H9 (cell line): ENCODE data around the gene DCAF6. TPM values are rescaled to one million over a fixed set of nuclear protein-coding genes. Genes with fewer than 3 reads are reported as not detected.

Experiments used
- DNase-seq: peaks from one replicate; pipeline ENCODE4 v3.0.0-alpha.2; 2017
- H2AFZ ChIP-seq: one replicate; pipeline ENCODE4 v1.6.1; 2013; ENCODE audit warnings: mild to moderate bottlenecking, low read length, control low read depth, moderate library complexity
- H2AK5ac ChIP-seq: 2 replicates; pipeline ENCODE4 v1.6.1; 2013; ENCODE audit warnings: low read length, control low read depth, mixed read lengths; ENCODE audit not compliant: insufficient read length
- H2BK120ac ChIP-seq: one replicate; pipeline ENCODE4 v1.6.1; 2013; ENCODE audit warnings: low read depth, mild to moderate bottlenecking, low read length, control low read depth, inconsistent platforms; ENCODE audit not compliant: poor library complexity, severe bottlenecking
- H2BK12ac ChIP-seq: 2 replicates; pipeline ENCODE4 v1.6.1; 2013; ENCODE audit warnings: low read length, control low read depth, mixed read lengths, low read depth; ENCODE audit not compliant: insufficient read length
- H2BK15ac ChIP-seq: 2 replicates; pipeline ENCODE4 v1.6.1; 2013; ENCODE audit warnings: low read depth, low read length, control low read depth
- H2BK20ac ChIP-seq: one replicate; pipeline ENCODE4 v1.6.1; 2013; ENCODE audit warnings: low read depth, mild to moderate bottlenecking, low read length, control low read depth, inconsistent platforms; ENCODE audit not compliant: poor library complexity, severe bottlenecking
- H2BK5ac ChIP-seq: 2 replicates; pipeline ENCODE4 v1.6.1; 2013; ENCODE audit warnings: low read length, control low read depth, mixed read lengths; ENCODE audit not compliant: insufficient read length
- H3K14ac ChIP-seq: 2 replicates; pipeline ENCODE4 v1.6.1; 2013; ENCODE audit warnings: low read length, control low read depth; ENCODE audit not compliant: insufficient read depth
- H3K18ac ChIP-seq: 2 replicates; pipeline ENCODE4 v1.6.1; 2013; ENCODE audit warnings: low read depth, mild to moderate bottlenecking, mixed read lengths, low read length, control low read depth; ENCODE audit not compliant: insufficient read length
- H3K23ac ChIP-seq: 2 replicates; pipeline ENCODE4 v1.6.1; 2013; ENCODE audit warnings: low read length, control low read depth, mixed read lengths, low read depth; ENCODE audit not compliant: insufficient read length
- H3K23me2 ChIP-seq: 2 replicates; pipeline ENCODE4 v1.6.1; 2013; ENCODE audit warnings: low read depth, mild to moderate bottlenecking, mixed read lengths, low read length, control low read depth; ENCODE audit not compliant: insufficient read length, poor library complexity, severe bottlenecking
- H3K27ac ChIP-seq: 2 replicates; pipeline ENCODE4 v1.5.1; 2013; ENCODE audit warnings: low read length, control low read depth, mixed read lengths, low read depth; ENCODE audit not compliant: insufficient read length
- H3K27me3 ChIP-seq: 2 replicates; pipeline ENCODE4 v1.6.1; 2013; ENCODE audit warnings: low read length, control low read depth, inconsistent platforms; ENCODE audit not compliant: insufficient read depth
- H3K4ac ChIP-seq: 2 replicates; pipeline ENCODE4 v1.6.1; 2013; ENCODE audit warnings: low read depth, mild to moderate bottlenecking, control low read depth, inconsistent platforms, low read length, moderate library complexity
- H3K4me1 ChIP-seq: 2 replicates; pipeline ENCODE4 v1.6.1; 2013; ENCODE audit warnings: low read length, control low read depth, inconsistent platforms; ENCODE audit not compliant: insufficient read depth
- H3K4me2 ChIP-seq: 2 replicates; pipeline ENCODE4 v1.6.1; 2013; ENCODE audit warnings: low read length, control low read depth, mixed read lengths; ENCODE audit not compliant: insufficient read length, insufficient read depth
- H3K56ac ChIP-seq: 2 replicates; pipeline ENCODE4 v1.6.1; 2013; ENCODE audit warnings: low read depth, mild to moderate bottlenecking, mixed read lengths, low read length, control low read depth; ENCODE audit not compliant: insufficient read length
- H3K79me1 ChIP-seq: 2 replicates; pipeline ENCODE4 v1.6.1; 2013; ENCODE audit warnings: low read depth, mild to moderate bottlenecking, moderate library complexity, low read length, control low read depth, inconsistent platforms; ENCODE audit not compliant: insufficient read depth, poor library complexity, severe bottlenecking
- H3K79me2 ChIP-seq: 2 replicates; pipeline ENCODE4 v1.6.1; 2013; ENCODE audit warnings: low read length, control low read depth, inconsistent platforms; ENCODE audit not compliant: insufficient read depth
- H3K9ac ChIP-seq: 2 replicates; pipeline ENCODE4 v1.6.1; 2013; ENCODE audit warnings: low read length, control low read depth, mixed read lengths; ENCODE audit not compliant: insufficient read length; ENCODE audit errors: extremely low read depth
- H3K9me3 ChIP-seq: one replicate; pipeline ENCODE4 v1.6.1; 2013; ENCODE audit warnings: low read depth, low read length, inconsistent platforms; ENCODE audit not compliant: control insufficient read depth
- H3T11ph ChIP-seq: one replicate; pipeline ENCODE4 v1.6.1; 2013; ENCODE audit warnings: mild to moderate bottlenecking, low read length, control low read depth, inconsistent platforms
- H4K20me1 ChIP-seq: one replicate; pipeline ENCODE4 v1.6.1; 2013; ENCODE audit not compliant: control insufficient read depth, insufficient read length, insufficient read depth
- H4K5ac ChIP-seq: 2 replicates; pipeline ENCODE4 v1.6.1; 2013; ENCODE audit warnings: low read depth, mild to moderate bottlenecking, mixed read lengths, low read length, control low read depth; ENCODE audit not compliant: insufficient read length
- H4K8ac ChIP-seq: replicated peaks from 2 replicates; pipeline ENCODE4 v1.6.1; 2013; ENCODE audit warnings: low read length, control low read depth, mixed read lengths, low read depth; ENCODE audit not compliant: insufficient read length
- H4K91ac ChIP-seq: 2 replicates; pipeline ENCODE4 v1.6.1; 2013; ENCODE audit warnings: low read depth, mild to moderate bottlenecking, moderate library complexity, mixed read lengths, low read length, control low read depth; ENCODE audit not compliant: insufficient read length
- H3K27ac Mint-ChIP-seq, 3 experiments: 2 replicates in 2 of 3; 3 replicates in 1 of 3; pipeline ENCODE4 v1.8.0; 2020 to 2021; ENCODE audit warnings: mixed read lengths in 3 of 3, mild to moderate bottlenecking in 1 of 3, moderate library complexity in 1 of 3
- H3K27me3 Mint-ChIP-seq: 2 replicates; pipeline ENCODE4 v1.8.0; 2021; ENCODE audit warnings: low read depth, mild to moderate bottlenecking, moderate library complexity, mixed read lengths
- H3K36me3 Mint-ChIP-seq, 3 experiments: 2 replicates in 2 of 3; 3 replicates in 1 of 3; pipeline ENCODE4 v1.8.0; 2020 to 2021; ENCODE audit warnings: low read depth in 3 of 3, mixed read lengths in 3 of 3; ENCODE audit not compliant: insufficient read depth in 1 of 3
- H3K4me1 Mint-ChIP-seq, 2 experiments: 2 replicates each; pipeline ENCODE4 v1.8.0; 2020; ENCODE audit warnings: mixed read lengths in 2 of 2
- H3K4me3 Mint-ChIP-seq, 2 experiments: 2 replicates in 1 of 2; 3 replicates in 1 of 2; pipeline ENCODE4 v1.8.0; 2020 to 2021; ENCODE audit warnings: mild to moderate bottlenecking in 2 of 2, mixed read lengths in 2 of 2, moderate library complexity in 1 of 2
- H3K9me3 Mint-ChIP-seq, 2 experiments: 2 replicates in 1 of 2; 3 replicates in 1 of 2; pipeline ENCODE4 v1.8.0; 2020; ENCODE audit warnings: mild to moderate bottlenecking in 2 of 2, mixed read lengths in 2 of 2, moderate library complexity in 1 of 2
- CTCF ChIP-seq: fragments of 200-600 bp; sonication (generic); conservative IDR thresholded peaks from 3 replicates; pipeline ENCODE4 v1.8.0; 2021; ENCODE audit warnings: antibody characterized with exemption, mild to moderate bottlenecking
- WGBS: extraction: QIAGEN DNeasy Blood & Tissue Kit; methylation state at CpG from one replicate; pipeline ENCODE4 v1.1.7; 2013; ENCODE audit warnings: missing lambda C conversion rate, low lambda C conversion rate, mixed read lengths; ENCODE audit not compliant: insufficient read length; ENCODE audit errors: extremely low coverage; 5-methylcytosine and 5-hydroxymethylcytosine counted together
- total RNA-seq: library from RNA; stranded (reverse); gene quantifications from 2 replicates; pipeline ENCODE4 v1.2.1, GENCODE V29; 2021

The DCAF6 gene
- total RNA-seq, 1 experiment from 2014 or later = 16.0 TPM

- Histone ChIP-seq H3K23ac (no peak overlapping the region), H3K56ac (no peak overlapping the region), H2BK120ac (no peak overlapping the region), H4K5ac (no peak overlapping the region), H3K4me2 (no peak overlapping the region), H4K20me1 (no peaks in the 10 kb centered on the region), H3K14ac (no peak overlapping the region; the same call in 1 of the 2 replicates), H4K8ac (no peak overlapping the region), H2BK5ac (no peak overlapping the region), H3K9me3 (no peaks in the 10 kb centered on the region), H3T11ph (no peak overlapping the region), H3K79me2 (no peaks in the 10 kb centered on the region), H2BK12ac (no peak overlapping the region), H2AFZ (no peak overlapping the region), H3K18ac (no peak overlapping the region), H2AK5ac (no peak overlapping the region), H3K9ac (no peak overlapping the region), H3K23me2 (no peaks in the 10 kb centered on the region), H3K4ac (no peak overlapping the region), H2BK15ac (no peak overlapping the region), H2BK20ac (no peak overlapping the region), H3K4me1 (no peaks in the 10 kb centered on the region), H4K91ac (no peak overlapping the region), H3K27ac (no peak overlapping the region), H3K27me3 (no peaks in the 10 kb centered on the region), H3K79me1 (no peaks in the 10 kb centered on the region)
- H3K27ac Mint-ChIP-seq = peak overlapping the region in 2 of 3 experiments; percentile 25 to 27; a peak in 1 of 7 replicates
- no peaks in the 10 kb centered on the region for H3K4me1 Mint-ChIP-seq
- H3K27me3 Mint-ChIP-seq = no peaks in the 10 kb centered on the region
- no peaks in the 10 kb centered on the region for H3K9me3 Mint-ChIP-seq
- DNase-seq = no peak
- H3K36me3 Mint-ChIP-seq = peaks cover 4 to 29% (median 9%) of the 10 kb centered on the region in 3 experiments; a peak in 6 of 7 replicates
- no CpG with 5 or more reads among the region's 15 CpGs for WGBS
- H3K4me3 Mint-ChIP-seq = no peak overlapping the region
- TF ChIP-seq CTCF = no peak
Observed at GRCh38 chr1:168098534-168099320, 162.2 kb downstream of the DCAF6 start.
